Measurements from ENCODE around the gene THBS1. TPM values are rescaled to one million over a fixed set of nuclear protein-coding genes. Genes with fewer than 3 reads are reported as not detected.

THBS1 gene
- total RNA-seq, 1 donor from 2014 or later, result 725 TPM

GRCh38 chr15:39645976-39646257 is 65.0 kb downstream of the THBS1 start:
- DNase-seq (ENCODE audit: low spot score in 2 of 2), result no peak
- H3K4me1 ChIP-seq, result peaks cover 0 to 4% of the 10 kb centered on the region in 2 donors

DNA sequence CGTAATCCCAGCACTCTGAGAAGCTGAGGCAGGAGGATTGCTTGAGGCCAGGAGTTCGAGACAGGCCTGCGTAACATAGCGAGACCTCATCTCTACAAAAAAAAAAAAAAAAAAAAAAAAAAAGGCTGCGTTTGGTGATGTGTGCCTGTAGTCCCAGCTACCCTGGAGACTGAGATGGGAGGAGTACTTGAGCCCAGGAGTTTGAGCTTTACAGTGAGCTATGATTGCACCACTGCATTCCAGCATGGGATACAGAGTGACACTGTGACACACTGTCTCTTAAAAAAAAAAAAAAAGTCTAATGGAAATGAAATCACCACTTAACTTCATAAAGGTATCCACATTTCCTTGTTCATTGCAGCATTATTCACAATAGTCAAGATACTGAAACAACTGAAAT is 65.5 kb downstream of the THBS1 start:
- Histone ChIP-seq H3K27me3 (no peaks in the 10 kb centered on the region), H3K27ac (no peak overlapping the region), H3K4me3 (no peak overlapping the region), H3K4me1 (peaks cover 0 to 4% of the 10 kb centered on the region in 2 donors), H3K36me3 (no peaks in the 10 kb centered on the region), H3K9me3 (no peaks in the 10 kb centered on the region)
- DNase-seq (ENCODE audit: low spot score in 2 of 2), result no peak
- no peak for TF ChIP-seq CTCF (IDR thresholded peaks at IDR 0.05)
- intact Hi-C loops (cut with DNase I), result no loop called here

More at GRCh38 chr15:39645976-39646257, 65.0 kb downstream of the THBS1 start:
- TF ChIP-seq CTCF (IDR thresholded peaks at IDR 0.05), result no peak
- H3K4me3 ChIP-seq, result no peak overlapping the region
- H3K9me3 ChIP-seq, result no peaks in the 10 kb centered on the region
- intact Hi-C loops (cut with DNase I), result no loop called here
- no peaks in the 10 kb centered on the region for H3K36me3 ChIP-seq
- H3K27me3 ChIP-seq, result no peaks in the 10 kb centered on the region
- no peak overlapping the region for H3K27ac ChIP-seq

Other genes starting within 250 kb of the THBS1 start
- gene FSIP1, start 201.8 kb downstream of the THBS1 start, total RNA-seq, result not detected